Measurements from ENCODE around the gene ADCY1. TPM values are rescaled to one million over a fixed set of nuclear protein-coding genes. Genes with fewer than 3 reads are reported as not detected.

ADCY1 gene
- total and polyA plus RNA-seq, 4 donors, result 0.33 to 20.1 (median 4.1) TPM

DNA sequence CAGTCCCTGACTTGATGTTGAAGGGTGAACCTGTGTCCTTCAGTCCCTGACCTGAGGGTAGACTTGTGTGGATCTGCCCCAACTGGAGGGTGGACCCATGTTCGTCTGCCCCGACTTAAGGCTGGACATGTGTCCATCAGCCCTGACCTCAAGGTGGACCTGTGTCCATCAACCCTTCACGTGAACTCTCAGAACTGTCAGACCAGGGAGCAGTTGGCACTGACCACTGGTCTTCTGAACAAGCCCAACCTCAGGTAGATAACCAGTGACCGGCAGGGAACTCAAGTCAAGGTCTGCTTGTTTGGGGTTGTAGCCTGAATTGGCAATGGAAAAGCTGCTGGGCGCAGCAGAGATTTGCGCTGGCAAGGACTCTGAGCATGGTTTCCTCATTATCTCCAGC, 96.5 kb downstream of the ADCY1 start:
- 39% methylated on average over 6 of the region's 6 CpGs for WGBS
- Histone ChIP-seq H3K27ac (ENCODE audit: low read depth in 1 of 2, low read length in 2 of 2) (peak overlapping the region; percentile 8 to 29), H3K4me1 (ENCODE audit: control insufficient read depth in 4 of 4, insufficient read depth in 4 of 4, low read length in 3 of 4) (peaks cover 0 to 15% (median 5%) of the 10 kb centered on the region in 4 donors)

DNA sequence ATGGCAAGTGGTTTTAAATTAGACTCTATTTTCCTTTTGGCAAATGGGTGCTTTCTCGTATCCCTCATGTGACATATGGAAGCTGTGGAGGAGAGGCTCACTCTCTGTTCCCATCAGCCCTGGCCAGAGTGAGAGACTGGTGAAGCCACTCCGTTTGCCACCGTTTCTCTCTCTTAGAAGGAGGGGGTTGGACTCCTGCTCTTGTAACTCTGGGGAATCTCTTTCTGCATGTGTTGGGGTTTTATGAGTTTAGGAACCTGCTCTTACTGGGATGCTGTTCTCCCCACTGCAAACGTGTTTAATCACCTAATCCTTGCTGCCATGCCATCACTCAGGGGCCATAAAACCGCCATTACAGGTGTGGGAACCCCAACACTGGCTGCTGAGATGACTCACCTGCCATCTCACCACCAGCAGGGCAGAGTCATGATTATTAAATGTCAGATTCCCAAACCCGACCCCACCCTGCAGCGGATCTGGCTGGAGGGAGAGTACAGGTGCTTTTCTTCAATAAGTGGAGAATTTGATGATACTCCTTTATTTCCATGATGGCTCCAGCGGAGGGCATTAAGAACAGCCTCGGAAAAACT, 103.2 kb downstream of the ADCY1 start:
- Histone ChIP-seq H3K9ac (ENCODE audit: low read depth in 1 of 2, low read length in 2 of 2) (no peak overlapping the region), H3K4me3 (ENCODE audit: low read depth in 1 of 3, low read length in 3 of 3) (no peak overlapping the region), H3K9me3 (ENCODE audit: control insufficient read depth in 4 of 4, low read length in 3 of 4) (no peaks in the 10 kb centered on the region), H3K36me3 (ENCODE audit: control insufficient read depth in 4 of 4, insufficient read depth in 3 of 4, low read depth in 1 of 4, low read length in 3 of 4) (no peaks in the 10 kb centered on the region), H3K4me1 (ENCODE audit: control insufficient read depth in 4 of 4, insufficient read depth in 4 of 4, low read length in 3 of 4) (no peaks in the 10 kb centered on the region), H3K27me3 (ENCODE audit: control insufficient read depth in 4 of 4, insufficient read depth in 4 of 4, low read length in 3 of 4) (no peaks in the 10 kb centered on the region), H3K27ac (ENCODE audit: low read depth in 1 of 2, low read length in 2 of 2) (no peak overlapping the region)
- peak; percentile 9 for DNase-seq (ENCODE audit: low spot score)
- 90% methylated on average over 9 of the region's 9 CpGs for WGBS
- TF ChIP-seq YY1 (IDR thresholded peaks at IDR 0.05) (no peak), JUND (IDR thresholded peaks at IDR 0.05) (no peak), FOXA1 (IDR thresholded peaks at IDR 0.05) (no peak), HNF4G (IDR thresholded peaks at IDR 0.05) (no peak), SP1 (IDR thresholded peaks at IDR 0.05) (no peak), EGR1 (IDR thresholded peaks at IDR 0.05; ENCODE audit: low read depth in 2 of 2) (no peak), HNF4A (conservative IDR thresholded peaks at IDR 0.05) (no peak), RAD21 (IDR thresholded peaks at IDR 0.05) (no peak)
- TF ChIP-seq, protein P1, sequence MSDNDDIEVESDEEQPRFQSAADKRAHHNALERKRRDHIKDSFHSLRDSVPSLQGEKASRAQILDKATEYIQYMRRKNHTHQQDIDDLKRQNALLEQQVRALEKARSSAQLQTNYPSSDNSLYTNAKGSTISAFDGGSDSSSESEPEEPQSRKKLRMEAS (IDR thresholded peaks at IDR 0.05), result no peak
- TF ChIP-seq, protein P2, sequence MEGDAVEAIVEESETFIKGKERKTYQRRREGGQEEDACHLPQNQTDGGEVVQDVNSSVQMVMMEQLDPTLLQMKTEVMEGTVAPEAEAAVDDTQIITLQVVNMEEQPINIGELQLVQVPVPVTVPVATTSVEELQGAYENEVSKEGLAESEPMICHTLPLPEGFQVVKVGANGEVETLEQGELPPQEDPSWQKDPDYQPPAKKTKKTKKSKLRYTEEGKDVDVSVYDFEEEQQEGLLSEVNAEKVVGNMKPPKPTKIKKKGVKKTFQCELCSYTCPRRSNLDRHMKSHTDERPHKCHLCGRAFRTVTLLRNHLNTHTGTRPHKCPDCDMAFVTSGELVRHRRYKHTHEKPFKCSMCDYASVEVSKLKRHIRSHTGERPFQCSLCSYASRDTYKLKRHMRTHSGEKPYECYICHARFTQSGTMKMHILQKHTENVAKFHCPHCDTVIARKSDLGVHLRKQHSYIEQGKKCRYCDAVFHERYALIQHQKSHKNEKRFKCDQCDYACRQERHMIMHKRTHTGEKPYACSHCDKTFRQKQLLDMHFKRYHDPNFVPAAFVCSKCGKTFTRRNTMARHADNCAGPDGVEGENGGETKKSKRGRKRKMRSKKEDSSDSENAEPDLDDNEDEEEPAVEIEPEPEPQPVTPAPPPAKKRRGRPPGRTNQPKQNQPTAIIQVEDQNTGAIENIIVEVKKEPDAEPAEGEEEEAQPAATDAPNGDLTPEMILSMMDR (IDR thresholded peaks at IDR 0.05; ENCODE audit: low read depth, low read length, missing input control), result no peak

More for the DNA sequence above, 96.5 kb downstream of the ADCY1 start:
- no peak overlapping the region for H3K9ac ChIP-seq (ENCODE audit: low read depth in 1 of 2, low read length in 2 of 2)
- no peaks in the 10 kb centered on the region for H3K36me3 ChIP-seq (ENCODE audit: control insufficient read depth in 4 of 4, insufficient read depth in 3 of 4, low read depth in 1 of 4, low read length in 3 of 4)
- no peak for TF ChIP-seq EGR1 (IDR thresholded peaks at IDR 0.05; ENCODE audit: low read depth in 2 of 2)
- peak; percentile 47 to 71 for TF ChIP-seq RAD21 (IDR thresholded peaks at IDR 0.05)
- TF ChIP-seq YY1 (IDR thresholded peaks at IDR 0.05), result peak; percentile 15
- peak; percentile 51 for TF ChIP-seq HNF4G (IDR thresholded peaks at IDR 0.05)
- TF ChIP-seq, protein P3, sequence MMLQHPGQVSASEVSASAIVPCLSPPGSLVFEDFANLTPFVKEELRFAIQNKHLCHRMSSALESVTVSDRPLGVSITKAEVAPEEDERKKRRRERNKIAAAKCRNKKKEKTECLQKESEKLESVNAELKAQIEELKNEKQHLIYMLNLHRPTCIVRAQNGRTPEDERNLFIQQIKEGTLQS (IDR thresholded peaks at IDR 0.05), result no peak
- TF ChIP-seq RXRA (IDR thresholded peaks at IDR 0.05), result peak; percentile 86 to 98
- peak; percentile 8 for TF ChIP-seq FOXA1 (IDR thresholded peaks at IDR 0.05)
- TF ChIP-seq SP1 (IDR thresholded peaks at IDR 0.05), result peak; percentile 85
- peak; percentile 21 for TF ChIP-seq NR2F2 (IDR thresholded peaks at IDR 0.05)
- peak; percentile 76 to 93 for TF ChIP-seq HNF4A (conservative IDR thresholded peaks at IDR 0.05)
- H3K4me3 ChIP-seq (ENCODE audit: low read depth in 1 of 3, low read length in 3 of 3), result no peak overlapping the region
- no peaks in the 10 kb centered on the region for H3K27me3 ChIP-seq (ENCODE audit: control insufficient read depth in 4 of 4, insufficient read depth in 4 of 4, low read length in 3 of 4)
- peak; percentile 24 for DNase-seq (ENCODE audit: low spot score)
- no peaks in the 10 kb centered on the region for H3K9me3 ChIP-seq (ENCODE audit: control insufficient read depth in 4 of 4, low read length in 3 of 4)

DNA sequence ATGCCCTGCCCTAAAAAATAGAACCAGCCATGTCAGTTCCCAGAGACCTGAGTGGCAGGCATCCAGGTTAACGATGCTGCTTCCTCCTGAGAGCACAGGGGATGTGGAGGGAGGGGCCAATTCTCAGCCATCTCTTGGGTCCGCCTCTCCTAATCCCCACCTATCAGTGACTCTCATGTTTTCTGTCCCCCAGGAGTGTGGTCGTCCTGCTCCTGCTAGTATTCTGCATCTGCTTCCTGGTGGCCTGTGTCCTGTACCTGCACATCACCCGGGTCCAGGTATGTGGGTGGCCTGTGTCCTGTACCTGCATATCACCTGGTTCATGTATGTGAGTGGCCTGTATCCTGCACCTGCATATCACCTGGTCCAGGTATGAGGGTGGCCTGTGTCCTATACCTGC, 105.3 kb downstream of the ADCY1 start:
- Histone ChIP-seq H3K36me3 (ENCODE audit: control insufficient read depth in 4 of 4, insufficient read depth in 3 of 4, low read depth in 1 of 4, low read length in 3 of 4) (no peaks in the 10 kb centered on the region), H3K27ac (ENCODE audit: low read depth in 1 of 2, low read length in 2 of 2) (no peak overlapping the region), H3K4me3 (ENCODE audit: low read depth in 1 of 3, low read length in 3 of 3) (no peak overlapping the region), H3K9ac (ENCODE audit: low read depth in 1 of 2, low read length in 2 of 2) (no peak overlapping the region), H3K4me1 (ENCODE audit: control insufficient read depth in 4 of 4, insufficient read depth in 4 of 4, low read length in 3 of 4) (no peaks in the 10 kb centered on the region), H3K9me3 (ENCODE audit: control insufficient read depth in 4 of 4, low read length in 3 of 4) (no peaks in the 10 kb centered on the region), H3K27me3 (ENCODE audit: control insufficient read depth in 4 of 4, insufficient read depth in 4 of 4, low read length in 3 of 4) (no peaks in the 10 kb centered on the region)
- TF ChIP-seq HNF4A (conservative IDR thresholded peaks at IDR 0.05) (no peak), GABPA (IDR thresholded peaks at IDR 0.05 in 1 of 2, conservative IDR thresholded peaks at IDR 0.05 in 1 of 2) (no peak)
- TF ChIP-seq, protein P1 (IDR thresholded peaks at IDR 0.05), result no peak
- WGBS, result 89% methylated on average over 4 of the region's 4 CpGs
- peak; percentile 26 for DNase-seq (ENCODE audit: low spot score)

Data from liver (tissue), 9 donors.